ENCODE results near the gene OR5AU1. TPM values are rescaled to one million over a fixed set of nuclear protein-coding genes. Genes with fewer than 3 reads are reported as not detected.

The OR5AU1 gene
- polyA plus RNA-seq, 1 donor from 2014 or later = not detected

- no peaks in the 10 kb centered on the region for H3K79me2 ChIP-seq (replicated peaks; ENCODE audit: insufficient read depth, low read length)
- H3K27ac ChIP-seq (ENCODE audit: low read length) = no peak overlapping the region
- no peaks in the 10 kb centered on the region for H3K9me2 ChIP-seq (ENCODE audit: insufficient read depth, low read length)
- H3K27me3 ChIP-seq (ENCODE audit: insufficient read depth, low read depth, low read length) = no peaks in the 10 kb centered on the region
- no peaks in the 10 kb centered on the region for H4K20me1 ChIP-seq (ENCODE audit: insufficient read depth)
- H3K4me3 ChIP-seq (ENCODE audit: low read length) = no peak overlapping the region
- no peak overlapping the region for H3K9ac ChIP-seq (ENCODE audit: low read length)
- H3K4me2 ChIP-seq (ENCODE audit: low read length) = no peak overlapping the region
- no peaks in the 10 kb centered on the region for H3F3A ChIP-seq (ENCODE audit: insufficient read depth, low read length, poor library complexity, severe bottlenecking)
- no peaks in the 10 kb centered on the region for H3K36me3 ChIP-seq (ENCODE audit: insufficient read depth, low read length)
- TF ChIP-seq REST (IDR thresholded peaks at IDR 0.05; ENCODE audit: borderline replicate concordance) (no peak), MXI1 (conservative IDR thresholded peaks at IDR 0.05; ENCODE audit: poor library complexity, severe bottlenecking) (no peak), TAF1 (IDR thresholded peaks at IDR 0.05; ENCODE audit: low read depth) (no peak), CTCF (IDR thresholded peaks at IDR 0.05; ENCODE audit: poor library complexity, severe bottlenecking) (no peak), EZH2 (IDR thresholded peaks at IDR 0.05; ENCODE audit: borderline replicate concordance, insufficient read depth, low read length, poor library complexity, severe bottlenecking) (no peak), SMC3 (conservative IDR thresholded peaks at IDR 0.05; ENCODE audit: poor library complexity) (no peak), RAD21 (conservative IDR thresholded peaks at IDR 0.05) (no peak), POLR2AphosphoS5 (IDR thresholded peaks at IDR 0.05) (no peak), EP300 (conservative IDR thresholded peaks at IDR 0.05; ENCODE audit: poor library complexity, severe bottlenecking) (no peak)
- no peaks in the 10 kb centered on the region for H3K9me3 ChIP-seq (ENCODE audit: low read length)
- no peak overlapping the region for H2AFZ ChIP-seq (ENCODE audit: low read depth, low read length)
These were observed 22.0 kb downstream of the OR5AU1 start for GRCh38 chr14:21133901-21134300.

- Histone ChIP-seq H3K9ac (ENCODE audit: low read length) (no peak overlapping the region), H3K9me3 (ENCODE audit: low read length) (no peaks in the 10 kb centered on the region), H4K20me1 (ENCODE audit: insufficient read depth) (no peaks in the 10 kb centered on the region), H3K36me3 (ENCODE audit: insufficient read depth, low read length) (no peaks in the 10 kb centered on the region), H3K9me2 (ENCODE audit: insufficient read depth, low read length) (no peaks in the 10 kb centered on the region), H3K4me3 (ENCODE audit: low read length) (no peak overlapping the region), H2AFZ (ENCODE audit: low read depth, low read length) (no peak overlapping the region), H3K79me2 (replicated peaks; ENCODE audit: insufficient read depth, low read length) (no peaks in the 10 kb centered on the region), H3K27me3 (ENCODE audit: insufficient read depth, low read depth, low read length) (no peaks in the 10 kb centered on the region), H3K27ac (ENCODE audit: low read length) (no peak overlapping the region), H3K4me2 (ENCODE audit: low read length) (no peak overlapping the region), H3F3A (ENCODE audit: insufficient read depth, low read length, poor library complexity, severe bottlenecking) (no peaks in the 10 kb centered on the region)
- TF ChIP-seq POLR2AphosphoS5 (IDR thresholded peaks at IDR 0.05) (no peak), EZH2 (IDR thresholded peaks at IDR 0.05; ENCODE audit: borderline replicate concordance, insufficient read depth, low read length, poor library complexity, severe bottlenecking) (no peak), TAF1 (IDR thresholded peaks at IDR 0.05; ENCODE audit: low read depth) (no peak), SMC3 (conservative IDR thresholded peaks at IDR 0.05; ENCODE audit: poor library complexity) (no peak), REST (IDR thresholded peaks at IDR 0.05; ENCODE audit: borderline replicate concordance) (no peak), RAD21 (conservative IDR thresholded peaks at IDR 0.05) (no peak), MXI1 (conservative IDR thresholded peaks at IDR 0.05; ENCODE audit: poor library complexity, severe bottlenecking) (no peak)
These were observed 32.4 kb downstream of the OR5AU1 start for GRCh38 chr14:21123429-21123828.

All from neural cell (in vitro differentiated cells).